ENCODE measurements around the gene ZNF394. TPM values are rescaled to one million over a fixed set of nuclear protein-coding genes. Genes with fewer than 3 reads are reported as not detected.

Gene ZNF394
- polyA plus RNA-seq, 1 of the 3 experiments (the other 2 are of a cell fraction): 19.8 TPM

GRCh38 chr7:99493823-99494222 lies 6.3 kb downstream of the ZNF394 start:
- Histone ChIP-seq H3F3A (replicated peaks; ENCODE audit: insufficient read depth) (peaks cover 7% of the 10 kb centered on the region), H3K9me3 (peaks cover 9% of the 10 kb centered on the region; the same call in 1 of the 2 replicates), H3K36me3 (replicated peaks in 1 of 2; ENCODE audit: control insufficient read depth in 1 of 2, insufficient read depth in 2 of 2, low read length in 1 of 2) (peaks cover 19 to 57% of the 10 kb centered on the region in 2 experiments), H3K79me2 (ENCODE audit: insufficient read depth) (peaks cover 72% of the 10 kb centered on the region), H3K4me3 (ENCODE audit: low read depth in 2 of 2, low read length in 1 of 2) (no peak overlapping the region; a peak in 1 of 4 replicates), H4K20me1 (ENCODE audit: insufficient read depth) (peaks cover 16% of the 10 kb centered on the region), H3K4me2 (no peak overlapping the region), H3K4me1 (ENCODE audit: control insufficient read depth in 1 of 2, insufficient read depth in 2 of 2, low read depth in 1 of 2, low read length in 1 of 2) (peaks cover 6 to 9% of the 10 kb centered on the region in 2 experiments; a peak in 3 of 4 replicates), H2AFZ (ENCODE audit: low read depth) (no peak overlapping the region), H3K27me3 (ENCODE audit: insufficient read depth) (no peaks in the 10 kb centered on the region), H3K9ac (no peak overlapping the region), H3K27ac (ENCODE audit: low read depth in 2 of 2, low read length in 1 of 2) (no peak overlapping the region), H3K9me2 (no peaks in the 10 kb centered on the region)
- ChIA-PET CTCF (no interaction called here), POLR2A (interaction anchor here (0.6 kb wide), 1 partner anchor 29 kb away, joined by 6 read pairs; no protein-coding TSS in a partner anchor)
- no peak for DNase-seq
- 93% methylated on average over 6 of the region's 6 CpGs for WGBS (ENCODE audit: low lambda C conversion rate)
- TF ChIP-seq MXI1 (IDR thresholded peaks at IDR 0.05; ENCODE audit: low read depth, low read length): no peak
- TF ChIP-seq MEF2A (IDR thresholded peaks at IDR 0.05; ENCODE audit: borderline replicate concordance, low read depth): no peak
- TF ChIP-seq EZH2phosphoT487 (IDR thresholded peaks at IDR 0.05; ENCODE audit: borderline replicate concordance, low read depth): no peak
- TF ChIP-seq USF1 (IDR thresholded peaks at IDR 0.05; ENCODE audit: borderline replicate concordance, low read depth): no peak
- TF ChIP-seq PBX3 (IDR thresholded peaks at IDR 0.05): no peak

GRCh38 chr7:99490878-99491277 lies 9.2 kb downstream of the ZNF394 start:
- no peaks in the 10 kb centered on the region for H3K9me2 ChIP-seq
- DNase-seq: no peak
- H3K4me3 ChIP-seq (ENCODE audit: low read depth in 2 of 2, low read length in 1 of 2): no peak overlapping the region
- peaks cover 19 to 46% of the 10 kb centered on the region in 2 experiments for H3K36me3 ChIP-seq (replicated peaks in 1 of 2; ENCODE audit: control insufficient read depth in 1 of 2, insufficient read depth in 2 of 2, low read length in 1 of 2)
- no peak overlapping the region for H2AFZ ChIP-seq (ENCODE audit: low read depth)
- H3K4me1 ChIP-seq (ENCODE audit: control insufficient read depth in 1 of 2, insufficient read depth in 2 of 2, low read depth in 1 of 2, low read length in 1 of 2): no peaks in the 10 kb centered on the region
- no peaks in the 10 kb centered on the region for H4K20me1 ChIP-seq (ENCODE audit: insufficient read depth)
- no peak overlapping the region for H3K9ac ChIP-seq
- ChIA-PET CTCF (interaction anchor here (1.2 to 2.3 kb wide), 3 partner anchors 8 to 66 kb away, joined by 3 to 7 read pairs (median 3); no protein-coding TSS in a partner anchor), POLR2A (no interaction called here)
- H3K9me3 ChIP-seq: peaks cover 9% of the 10 kb centered on the region; the same call in 1 of the 2 replicates
- TF ChIP-seq ZBTB33 (IDR thresholded peaks at IDR 0.05; ENCODE audit: borderline replicate concordance, low read depth): no peak
- no peak for TF ChIP-seq SMC3 (IDR thresholded peaks at IDR 0.05; ENCODE audit: low read depth, low read length)
- no peak for TF ChIP-seq TAF1 (IDR thresholded peaks at IDR 0.05; ENCODE audit: borderline replicate concordance, low read depth, low read length)
- 0 out of 2 replicates have a peak, but pooled peaks have one; percentile 7 for TF ChIP-seq CTCF (IDR thresholded peaks at IDR 0.05)
- no peak for TF ChIP-seq POLR2AphosphoS5 (IDR thresholded peaks at IDR 0.05; ENCODE audit: low read depth, low read length)
- TF ChIP-seq MXI1 (IDR thresholded peaks at IDR 0.05; ENCODE audit: low read depth, low read length): no peak
- H3K4me2 ChIP-seq: no peak overlapping the region
- 85% methylated on average over 3 of the region's 3 CpGs for WGBS (ENCODE audit: low lambda C conversion rate)
- peaks cover 7% of the 10 kb centered on the region for H3F3A ChIP-seq (replicated peaks; ENCODE audit: insufficient read depth)
- no peaks in the 10 kb centered on the region for H3K27me3 ChIP-seq (ENCODE audit: insufficient read depth)
- peaks cover 52% of the 10 kb centered on the region for H3K79me2 ChIP-seq (ENCODE audit: insufficient read depth)
- no peak overlapping the region for H3K27ac ChIP-seq (ENCODE audit: low read depth in 2 of 2, low read length in 1 of 2)
